OCI-LY1 (cell line): ENCODE results near the gene MAML2.

Experiments used
- CTCF ChIP-seq: fragments of 200-600 bp; sonication (generic), shearing (Covaris generic); IDR thresholded peaks from 2 replicates; pipeline ENCODE4 v1.5.1; 2017; ENCODE audit warnings: mild to moderate bottlenecking, antibody characterized with exemption, low read length, moderate library complexity, mixed read lengths
- EZH2 ChIP-seq: fragments of 200-600 bp; sonication (generic), shearing (Covaris generic); IDR thresholded peaks from 2 replicates; pipeline ENCODE4 v1.8.0; 2017; ENCODE audit warnings: borderline replicate concordance, mixed run types, mild to moderate bottlenecking, antibody characterized with exemption, low read length, moderate library complexity, mixed read lengths

GRCh38 chr11:96109331-96110030, 233.5 kb downstream of the MAML2 start:
- TF ChIP-seq CTCF (no peak), EZH2 (no peak)
